Measurements from ENCODE around the gene SLIT1. TPM values are rescaled to one million over a fixed set of nuclear protein-coding genes. Genes with fewer than 3 reads are reported as not detected.

Gene SLIT1
- total RNA-seq, 2 experiments from 2014 or later, result 0.13 to 1.0 TPM

GRCh38 chr10:97053276-97053675 is 132.5 kb downstream of the SLIT1 start:
- ChIA-PET CTCF (ENCODE audit: unreplicated experiment) (no interaction called here), POLR2A (interaction anchor here (0.6 kb wide), 1 partner anchor 719 kb away, joined by 3 read pairs; the partner anchor contains the start of gene SFRP5)
- Histone ChIP-seq H3K27ac (ENCODE audit: low read depth, low read length, poor library complexity, severe bottlenecking) (no peak overlapping the region), H3K79me2 (ENCODE audit: insufficient read depth, low read depth, low read length) (no peaks in the 10 kb centered on the region), H3K36me3 (ENCODE audit: insufficient read depth, low read length) (no peaks in the 10 kb centered on the region), H3K4me2 (ENCODE audit: low read length) (no peak overlapping the region), H2AFZ (ENCODE audit: low read length) (no peak overlapping the region), H3K4me1 (ENCODE audit: insufficient read depth, low read length, poor library complexity, severe bottlenecking) (peaks cover 9% of the 10 kb centered on the region), H4K20me1 (ENCODE audit: insufficient read depth, low read length) (no peaks in the 10 kb centered on the region), H3K9me2 (ENCODE audit: insufficient read depth, low read length) (no peaks in the 10 kb centered on the region), H3K9me3 (ENCODE audit: low read length) (no peaks in the 10 kb centered on the region), H3K4me3 (ENCODE audit: low read depth, low read length, poor library complexity, severe bottlenecking) (no peak overlapping the region)
- no peak for DNase-seq (ENCODE audit: low spot score)
- no TSS peak for BruUV-seq (replicated peaks)
- TF ChIP-seq CTCF (conservative IDR thresholded peaks at IDR 0.05; ENCODE audit: low read length), result no peak
- no peak for TF ChIP-seq EZH2phosphoT487 (IDR thresholded peaks at IDR 0.05; ENCODE audit: borderline replicate concordance, low read depth, low read length)
- intact Hi-C loops (cut with micrococcal nuclease; ENCODE audit: unreplicated experiment), result no loop called here

DNA sequence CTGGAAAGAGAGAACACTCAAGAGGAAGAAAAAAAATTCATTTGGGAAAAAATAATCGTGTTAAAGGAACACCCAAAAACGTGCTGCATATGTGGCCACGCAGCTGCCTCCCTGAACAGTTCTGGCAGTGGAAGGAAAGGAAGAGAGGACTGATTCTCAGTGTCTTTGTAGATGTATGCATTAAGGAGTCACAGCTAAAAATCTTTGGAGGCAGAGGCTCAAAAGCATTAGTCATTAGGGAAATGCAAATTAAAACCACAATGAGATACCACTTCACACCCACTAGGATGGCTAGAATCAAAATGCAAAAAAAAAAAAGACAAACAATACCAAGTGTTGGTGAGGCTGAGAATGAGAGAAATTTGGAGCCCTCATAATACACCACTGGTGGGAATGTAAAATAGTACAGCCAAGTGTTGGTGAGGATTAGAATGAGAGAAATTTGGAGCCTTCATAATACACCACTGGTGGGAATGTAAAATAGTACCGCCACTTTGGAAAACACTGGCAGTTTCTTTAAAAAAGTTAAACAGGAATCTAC is 134.7 kb downstream of the SLIT1 start:
- H3K4me3 ChIP-seq (ENCODE audit: low read depth, low read length, poor library complexity, severe bottlenecking), result no peak overlapping the region
- no peak overlapping the region for H2AFZ ChIP-seq (ENCODE audit: low read length)
- H3K36me3 ChIP-seq (ENCODE audit: insufficient read depth, low read length), result no peaks in the 10 kb centered on the region
- ChIA-PET CTCF (ENCODE audit: unreplicated experiment) (interaction anchor here (0.6 to 0.8 kb wide), 2 partner anchors 12 to 15 kb away, joined by 3 read pairs; no protein-coding TSS in a partner anchor), POLR2A (interaction anchor here (0.5 kb wide), 1 partner anchor 92 kb away, joined by 3 read pairs; no protein-coding TSS in a partner anchor)
- no peak for DNase-seq (ENCODE audit: low spot score)
- H3K4me1 ChIP-seq (ENCODE audit: insufficient read depth, low read length, poor library complexity, severe bottlenecking), result peaks cover 9% of the 10 kb centered on the region
- BruUV-seq (replicated peaks), result no TSS peak
- no peaks in the 10 kb centered on the region for H3K9me2 ChIP-seq (ENCODE audit: insufficient read depth, low read length)
- 0 out of 2 replicates have a peak overlapping the region, but pooled peaks have one; percentile 7 for H3K4me2 ChIP-seq (ENCODE audit: low read length)
- no peak for TF ChIP-seq CTCF (conservative IDR thresholded peaks at IDR 0.05; ENCODE audit: low read length)
- TF ChIP-seq EZH2phosphoT487 (IDR thresholded peaks at IDR 0.05; ENCODE audit: borderline replicate concordance, low read depth, low read length), result no peak
- H3K27ac ChIP-seq (ENCODE audit: low read depth, low read length, poor library complexity, severe bottlenecking), result no peak overlapping the region
- no peaks in the 10 kb centered on the region for H3K9me3 ChIP-seq (ENCODE audit: low read length)
- intact Hi-C loops (cut with micrococcal nuclease; ENCODE audit: unreplicated experiment), result no loop called here
- no peaks in the 10 kb centered on the region for H3K79me2 ChIP-seq (ENCODE audit: insufficient read depth, low read depth, low read length)
- H4K20me1 ChIP-seq (ENCODE audit: insufficient read depth, low read length), result no peaks in the 10 kb centered on the region

- POLR2A ChIA-PET, result interaction anchor here (0.5 to 0.6 kb wide), 3 partner anchors 72 to 116 kb away, joined by 3 read pairs; no protein-coding TSS in a partner anchor
- TF ChIP-seq CTCF (conservative IDR thresholded peaks at IDR 0.05; ENCODE audit: low read length) (no peak), EZH2phosphoT487 (IDR thresholded peaks at IDR 0.05; ENCODE audit: borderline replicate concordance, low read depth, low read length) (no peak)
Observed at GRCh38 chr10:97050205-97050745, 135.5 kb downstream of the SLIT1 start.

More at GRCh38 chr10:97050205-97050745, 135.5 kb downstream of the SLIT1 start:
- Histone ChIP-seq H3K9me3 (ENCODE audit: low read length) (no peaks in the 10 kb centered on the region), H3K4me3 (ENCODE audit: low read depth, low read length, poor library complexity, severe bottlenecking) (no peak overlapping the region), H3K79me2 (ENCODE audit: insufficient read depth, low read depth, low read length) (no peaks in the 10 kb centered on the region), H3K4me1 (ENCODE audit: insufficient read depth, low read length, poor library complexity, severe bottlenecking) (peaks cover 9% of the 10 kb centered on the region), H3K4me2 (ENCODE audit: low read length) (0 out of 2 replicates have a peak overlapping the region, but pooled peaks have one; percentile 7), H3K36me3 (ENCODE audit: insufficient read depth, low read length) (no peaks in the 10 kb centered on the region), H2AFZ (ENCODE audit: low read length) (no peak overlapping the region), H3K9me2 (ENCODE audit: insufficient read depth, low read length) (no peaks in the 10 kb centered on the region), H4K20me1 (ENCODE audit: insufficient read depth, low read length) (no peaks in the 10 kb centered on the region), H3K27ac (ENCODE audit: low read depth, low read length, poor library complexity, severe bottlenecking) (no peak overlapping the region)
- BruUV-seq (replicated peaks), result no TSS peak
- DNase-seq (ENCODE audit: low spot score), result peak; percentile 6
- intact Hi-C loops (cut with micrococcal nuclease; ENCODE audit: unreplicated experiment), result no loop called here
- CTCF ChIA-PET (ENCODE audit: unreplicated experiment), result interaction anchor here (0.6 to 0.8 kb wide), 2 partner anchors 12 to 15 kb away, joined by 3 read pairs; no protein-coding TSS in a partner anchor
